T-helper 1 cell (primary cell): ENCODE data around the gene TTF1.

Source experiments
- DNase-seq, 5 donors: peaks; one replicate each; pipeline ENCODE4 v3.0.0-alpha.2; 2012 to 2020

Gene TTF1

GRCh38 chr9:132364068-132364467 lies 42.6 kb downstream of the TTF1 start:
- no peak for DNase-seq

- no peak for DNase-seq
Observed at GRCh38 chr9:132357764-132358163, 48.9 kb downstream of the TTF1 start.

GRCh38 chr9:132356324-132356924 lies 50.2 kb downstream of the TTF1 start:
- no peak for DNase-seq

GRCh38 chr9:132354637-132355355 lies 51.8 kb downstream of the TTF1 start, which contains the start of gene SETX:
Gene SETX, minus strand, starts transcription at chr9:132354986. Its CDS starts 5,558 bp downstream, at chr9:132349428.
- DNase-seq: peak; percentile 89 to 99 (median 93)

- peak in 1 of 5 donors; percentile 13 for DNase-seq
Observed at GRCh38 chr9:132351404-132352045, 55.1 kb downstream of the TTF1 start.

GRCh38 chr9:132350861-132351315 lies 55.8 kb downstream of the TTF1 start:
- peak in 2 of 5 donors; percentile 15 to 73 for DNase-seq

- DNase-seq: no peak
Observed at GRCh38 chr9:132348676-132349075, 58.0 kb downstream of the TTF1 start.

GRCh38 chr9:132346177-132346576 lies 60.5 kb downstream of the TTF1 start:
- no peak for DNase-seq

GRCh38 chr9:132341177-132341840 lies 65.3 kb downstream of the TTF1 start:
- no peak for DNase-seq

GRCh38 chr9:132334364-132334763 lies 72.3 kb downstream of the TTF1 start:
- DNase-seq: no peak

GRCh38 chr9:132333556-132333955 lies 73.1 kb downstream of the TTF1 start:
- no peak for DNase-seq

GRCh38 chr9:132328580-132328979 lies 78.1 kb downstream of the TTF1 start:
- DNase-seq: no peak

- DNase-seq: no peak
Observed at GRCh38 chr9:132327537-132327936, 79.1 kb downstream of the TTF1 start.
